H9 (cell line): ENCODE results near the gene SLC37A2. TPM values are rescaled to one million over a fixed set of nuclear protein-coding genes. Genes with fewer than 3 reads are reported as not detected.

Experiments used
- DNase-seq: peaks from one replicate; pipeline ENCODE4 v3.0.0-alpha.2; 2017
- H2AFZ ChIP-seq: one replicate; pipeline ENCODE4 v1.6.1; 2013; ENCODE audit warnings: mild to moderate bottlenecking, low read length, control low read depth, moderate library complexity
- H2AK5ac ChIP-seq: 2 replicates; pipeline ENCODE4 v1.6.1; 2013; ENCODE audit warnings: low read length, control low read depth, mixed read lengths; ENCODE audit not compliant: insufficient read length
- H2BK120ac ChIP-seq: one replicate; pipeline ENCODE4 v1.6.1; 2013; ENCODE audit warnings: low read depth, mild to moderate bottlenecking, low read length, control low read depth, inconsistent platforms; ENCODE audit not compliant: poor library complexity, severe bottlenecking
- H2BK12ac ChIP-seq: 2 replicates; pipeline ENCODE4 v1.6.1; 2013; ENCODE audit warnings: low read length, control low read depth, mixed read lengths, low read depth; ENCODE audit not compliant: insufficient read length
- H2BK15ac ChIP-seq: 2 replicates; pipeline ENCODE4 v1.6.1; 2013; ENCODE audit warnings: low read depth, low read length, control low read depth
- H2BK20ac ChIP-seq: one replicate; pipeline ENCODE4 v1.6.1; 2013; ENCODE audit warnings: low read depth, mild to moderate bottlenecking, low read length, control low read depth, inconsistent platforms; ENCODE audit not compliant: poor library complexity, severe bottlenecking
- H2BK5ac ChIP-seq: 2 replicates; pipeline ENCODE4 v1.6.1; 2013; ENCODE audit warnings: low read length, control low read depth, mixed read lengths; ENCODE audit not compliant: insufficient read length
- H3K14ac ChIP-seq: 2 replicates; pipeline ENCODE4 v1.6.1; 2013; ENCODE audit warnings: low read length, control low read depth; ENCODE audit not compliant: insufficient read depth
- H3K18ac ChIP-seq: 2 replicates; pipeline ENCODE4 v1.6.1; 2013; ENCODE audit warnings: low read depth, mild to moderate bottlenecking, mixed read lengths, low read length, control low read depth; ENCODE audit not compliant: insufficient read length
- H3K23ac ChIP-seq: 2 replicates; pipeline ENCODE4 v1.6.1; 2013; ENCODE audit warnings: low read length, control low read depth, mixed read lengths, low read depth; ENCODE audit not compliant: insufficient read length
- H3K23me2 ChIP-seq: 2 replicates; pipeline ENCODE4 v1.6.1; 2013; ENCODE audit warnings: low read depth, mild to moderate bottlenecking, mixed read lengths, low read length, control low read depth; ENCODE audit not compliant: insufficient read length, poor library complexity, severe bottlenecking
- H3K27ac ChIP-seq: 2 replicates; pipeline ENCODE4 v1.5.1; 2013; ENCODE audit warnings: low read length, control low read depth, mixed read lengths, low read depth; ENCODE audit not compliant: insufficient read length
- H3K27me3 ChIP-seq: 2 replicates; pipeline ENCODE4 v1.6.1; 2013; ENCODE audit warnings: low read length, control low read depth, inconsistent platforms; ENCODE audit not compliant: insufficient read depth
- H3K4ac ChIP-seq: 2 replicates; pipeline ENCODE4 v1.6.1; 2013; ENCODE audit warnings: low read depth, mild to moderate bottlenecking, control low read depth, inconsistent platforms, low read length, moderate library complexity
- H3K4me1 ChIP-seq: 2 replicates; pipeline ENCODE4 v1.6.1; 2013; ENCODE audit warnings: low read length, control low read depth, inconsistent platforms; ENCODE audit not compliant: insufficient read depth
- H3K4me2 ChIP-seq: 2 replicates; pipeline ENCODE4 v1.6.1; 2013; ENCODE audit warnings: low read length, control low read depth, mixed read lengths; ENCODE audit not compliant: insufficient read length, insufficient read depth
- H3K56ac ChIP-seq: 2 replicates; pipeline ENCODE4 v1.6.1; 2013; ENCODE audit warnings: low read depth, mild to moderate bottlenecking, mixed read lengths, low read length, control low read depth; ENCODE audit not compliant: insufficient read length
- H3K79me1 ChIP-seq: 2 replicates; pipeline ENCODE4 v1.6.1; 2013; ENCODE audit warnings: low read depth, mild to moderate bottlenecking, moderate library complexity, low read length, control low read depth, inconsistent platforms; ENCODE audit not compliant: insufficient read depth, poor library complexity, severe bottlenecking
- H3K79me2 ChIP-seq: 2 replicates; pipeline ENCODE4 v1.6.1; 2013; ENCODE audit warnings: low read length, control low read depth, inconsistent platforms; ENCODE audit not compliant: insufficient read depth
- H3K9ac ChIP-seq: 2 replicates; pipeline ENCODE4 v1.6.1; 2013; ENCODE audit warnings: low read length, control low read depth, mixed read lengths; ENCODE audit not compliant: insufficient read length; ENCODE audit errors: extremely low read depth
- H3K9me3 ChIP-seq: one replicate; pipeline ENCODE4 v1.6.1; 2013; ENCODE audit warnings: low read depth, low read length, inconsistent platforms; ENCODE audit not compliant: control insufficient read depth
- H3T11ph ChIP-seq: one replicate; pipeline ENCODE4 v1.6.1; 2013; ENCODE audit warnings: mild to moderate bottlenecking, low read length, control low read depth, inconsistent platforms
- H4K20me1 ChIP-seq: one replicate; pipeline ENCODE4 v1.6.1; 2013; ENCODE audit not compliant: control insufficient read depth, insufficient read length, insufficient read depth
- H4K5ac ChIP-seq: 2 replicates; pipeline ENCODE4 v1.6.1; 2013; ENCODE audit warnings: low read depth, mild to moderate bottlenecking, mixed read lengths, low read length, control low read depth; ENCODE audit not compliant: insufficient read length
- H4K8ac ChIP-seq: replicated peaks from 2 replicates; pipeline ENCODE4 v1.6.1; 2013; ENCODE audit warnings: low read length, control low read depth, mixed read lengths, low read depth; ENCODE audit not compliant: insufficient read length
- H4K91ac ChIP-seq: 2 replicates; pipeline ENCODE4 v1.6.1; 2013; ENCODE audit warnings: low read depth, mild to moderate bottlenecking, moderate library complexity, mixed read lengths, low read length, control low read depth; ENCODE audit not compliant: insufficient read length
- H3K27ac Mint-ChIP-seq, 3 experiments: 2 replicates in 2 of 3; 3 replicates in 1 of 3; pipeline ENCODE4 v1.8.0; 2020 to 2021; ENCODE audit warnings: mixed read lengths in 3 of 3, mild to moderate bottlenecking in 1 of 3, moderate library complexity in 1 of 3
- H3K27me3 Mint-ChIP-seq: 2 replicates; pipeline ENCODE4 v1.8.0; 2021; ENCODE audit warnings: low read depth, mild to moderate bottlenecking, moderate library complexity, mixed read lengths
- H3K36me3 Mint-ChIP-seq, 3 experiments: 2 replicates in 2 of 3; 3 replicates in 1 of 3; pipeline ENCODE4 v1.8.0; 2020 to 2021; ENCODE audit warnings: low read depth in 3 of 3, mixed read lengths in 3 of 3; ENCODE audit not compliant: insufficient read depth in 1 of 3
- H3K4me1 Mint-ChIP-seq, 2 experiments: 2 replicates each; pipeline ENCODE4 v1.8.0; 2020; ENCODE audit warnings: mixed read lengths in 2 of 2
- H3K4me3 Mint-ChIP-seq, 2 experiments: 2 replicates in 1 of 2; 3 replicates in 1 of 2; pipeline ENCODE4 v1.8.0; 2020 to 2021; ENCODE audit warnings: mild to moderate bottlenecking in 2 of 2, mixed read lengths in 2 of 2, moderate library complexity in 1 of 2
- H3K9me3 Mint-ChIP-seq, 2 experiments: 2 replicates in 1 of 2; 3 replicates in 1 of 2; pipeline ENCODE4 v1.8.0; 2020; ENCODE audit warnings: mild to moderate bottlenecking in 2 of 2, mixed read lengths in 2 of 2, moderate library complexity in 1 of 2
- WGBS: extraction: QIAGEN DNeasy Blood & Tissue Kit; methylation state at CpG from one replicate; pipeline ENCODE4 v1.1.7; 2013; ENCODE audit warnings: missing lambda C conversion rate, low lambda C conversion rate, mixed read lengths; ENCODE audit not compliant: insufficient read length; ENCODE audit errors: extremely low coverage; 5-methylcytosine and 5-hydroxymethylcytosine counted together
- total RNA-seq: library from RNA; stranded (reverse); gene quantifications from 2 replicates; pipeline ENCODE4 v1.2.1, GENCODE V29; 2021
- TF ChIP-seq, protein P1 (sequence below): fragments of 200-600 bp; sonication (generic); conservative IDR thresholded peaks from 3 replicates; pipeline ENCODE4 v1.8.0; 2021; ENCODE audit warnings: antibody characterized with exemption, mild to moderate bottlenecking

Gene SLC37A2
- total RNA-seq, 1 experiment from 2014 or later, result 1.2 TPM

DNA sequence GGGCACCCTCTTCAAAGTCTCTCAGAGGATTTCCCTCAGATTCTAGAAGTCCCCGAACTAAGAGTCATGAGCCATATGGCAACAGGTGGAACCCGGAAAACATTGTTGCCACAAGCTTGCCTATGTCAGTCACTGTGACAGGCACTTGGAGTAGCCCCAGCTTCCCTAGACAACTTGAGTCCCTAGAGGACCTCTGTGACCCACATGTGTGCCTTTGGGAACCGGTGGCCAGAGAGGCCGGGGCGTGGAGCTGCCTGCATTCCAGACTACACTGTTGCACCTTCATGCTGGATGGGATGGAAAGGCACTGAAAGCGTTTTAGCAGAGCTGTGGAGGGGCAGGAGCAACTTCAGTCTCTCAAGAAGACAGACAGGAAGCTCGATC, 12.1 kb downstream of the SLC37A2 start:
- Histone ChIP-seq H2AFZ (no peak overlapping the region), H3K9ac (no peak overlapping the region), H4K5ac (no peak overlapping the region), H2BK20ac (no peak overlapping the region), H2BK120ac (no peak overlapping the region), H4K20me1 (no peaks in the 10 kb centered on the region), H3K27me3 (no peaks in the 10 kb centered on the region), H3K14ac (no peak overlapping the region), H2BK12ac (no peak overlapping the region), H2BK5ac (no peak overlapping the region), H3K79me1 (no peaks in the 10 kb centered on the region), H3K9me3 (no peaks in the 10 kb centered on the region), H3K79me2 (no peaks in the 10 kb centered on the region), H3K18ac (no peak overlapping the region), H2BK15ac (no peak overlapping the region), H4K8ac (no peak overlapping the region), H3K4me1 (no peaks in the 10 kb centered on the region), H3T11ph (no peak overlapping the region), H2AK5ac (no peak overlapping the region), H3K4me2 (no peak overlapping the region), H3K4ac (no peak overlapping the region), H3K23ac (no peak overlapping the region), H3K27ac (no peak overlapping the region), H3K23me2 (no peaks in the 10 kb centered on the region), H3K56ac (no peak overlapping the region), H4K91ac (no peak overlapping the region)
- no peaks in the 10 kb centered on the region for H3K36me3 Mint-ChIP-seq
- no peaks in the 10 kb centered on the region for H3K9me3 Mint-ChIP-seq
- TF ChIP-seq, protein P1, sequence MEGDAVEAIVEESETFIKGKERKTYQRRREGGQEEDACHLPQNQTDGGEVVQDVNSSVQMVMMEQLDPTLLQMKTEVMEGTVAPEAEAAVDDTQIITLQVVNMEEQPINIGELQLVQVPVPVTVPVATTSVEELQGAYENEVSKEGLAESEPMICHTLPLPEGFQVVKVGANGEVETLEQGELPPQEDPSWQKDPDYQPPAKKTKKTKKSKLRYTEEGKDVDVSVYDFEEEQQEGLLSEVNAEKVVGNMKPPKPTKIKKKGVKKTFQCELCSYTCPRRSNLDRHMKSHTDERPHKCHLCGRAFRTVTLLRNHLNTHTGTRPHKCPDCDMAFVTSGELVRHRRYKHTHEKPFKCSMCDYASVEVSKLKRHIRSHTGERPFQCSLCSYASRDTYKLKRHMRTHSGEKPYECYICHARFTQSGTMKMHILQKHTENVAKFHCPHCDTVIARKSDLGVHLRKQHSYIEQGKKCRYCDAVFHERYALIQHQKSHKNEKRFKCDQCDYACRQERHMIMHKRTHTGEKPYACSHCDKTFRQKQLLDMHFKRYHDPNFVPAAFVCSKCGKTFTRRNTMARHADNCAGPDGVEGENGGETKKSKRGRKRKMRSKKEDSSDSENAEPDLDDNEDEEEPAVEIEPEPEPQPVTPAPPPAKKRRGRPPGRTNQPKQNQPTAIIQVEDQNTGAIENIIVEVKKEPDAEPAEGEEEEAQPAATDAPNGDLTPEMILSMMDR, result no peak
- no peak overlapping the region for H3K27ac Mint-ChIP-seq
- H3K27me3 Mint-ChIP-seq, result peaks cover 16% of the 10 kb centered on the region
- no peak overlapping the region for H3K4me3 Mint-ChIP-seq
- no peak for DNase-seq
- WGBS, result no CpG with 5 or more reads among the region's 7 CpGs
- H3K4me1 Mint-ChIP-seq, result peaks cover 12 to 18% of the 10 kb centered on the region in 2 experiments
